Epithelial cell of prostate (primary cell): Measurements from ENCODE around the gene CFAP58.

Experiments used
- DNase-seq: peaks from one replicate; pipeline ENCODE4 v3.0.0-alpha.2; 2011; ENCODE audit warnings: low read depth, low spot score
- H3K27ac ChIP-seq: fragments of 450-650 bp; 2 replicates; pipeline ENCODE4 v1.5.1; 2017; ENCODE audit warnings: mild to moderate bottlenecking

The CFAP58 gene

GRCh38 chr10:104333728-104334373, 19.8 kb upstream of the CFAP58 start:
- no peak for DNase-seq
- H3K27ac ChIP-seq: peak overlapping the region; percentile 100

- H3K27ac ChIP-seq: peak overlapping the region; percentile 100
- no peak for DNase-seq
Observed at GRCh38 chr10:104334561-104334960, 19.1 kb upstream of the CFAP58 start.

GRCh38 chr10:104334965-104335650, 18.5 kb upstream of the CFAP58 start:
- DNase-seq: no peak
- H3K27ac ChIP-seq: peak overlapping the region; percentile 100

- H3K27ac ChIP-seq: peak overlapping the region; percentile 100
- no peak for DNase-seq
Observed at GRCh38 chr10:104336821-104337467, 16.7 kb upstream of the CFAP58 start.

- peak overlapping the region; percentile 100 for H3K27ac ChIP-seq
- no peak for DNase-seq
Observed at GRCh38 chr10:104337521-104337984, 16.1 kb upstream of the CFAP58 start.

- no peak for DNase-seq
- H3K27ac ChIP-seq: peak within 1 kb of the TSS; percentile 100
Observed at GRCh38 chr10:104337985-104338735, 15.5 kb upstream of the CFAP58 start, which contains the start of gene ITPRIP. ITPRIP (minus strand) TSS chr10:104338465; CDS start chr10:104316051, 22,414 bp downstream.

GRCh38 chr10:104339469-104340110, 14.0 kb upstream of the CFAP58 start:
- H3K27ac ChIP-seq: peak overlapping the region; percentile 100
- DNase-seq: no peak

GRCh38 chr10:104340111-104340526, 13.5 kb upstream of the CFAP58 start:
- H3K27ac ChIP-seq: peak overlapping the region; percentile 100
- no peak for DNase-seq

GRCh38 chr10:104340641-104341040, 13.0 kb upstream of the CFAP58 start:
- no peak for DNase-seq
- H3K27ac ChIP-seq: no peak overlapping the region

- no peak for DNase-seq
- no peak overlapping the region for H3K27ac ChIP-seq
Observed at GRCh38 chr10:104342941-104343411, 10.7 kb upstream of the CFAP58 start.

- H3K27ac ChIP-seq: no peak overlapping the region
- no peak for DNase-seq
Observed at GRCh38 chr10:104344219-104344618, 9.4 kb upstream of the CFAP58 start.

GRCh38 chr10:104345515-104345914, 8.1 kb upstream of the CFAP58 start:
- no peak for DNase-seq
- H3K27ac ChIP-seq: no peak overlapping the region

- no peak for DNase-seq
- H3K27ac ChIP-seq: no peak overlapping the region
Observed at GRCh38 chr10:104345941-104346340, 7.7 kb upstream of the CFAP58 start.

GRCh38 chr10:104347295-104348045, 6.2 kb upstream of the CFAP58 start:
- DNase-seq: no peak
- no peak overlapping the region for H3K27ac ChIP-seq

GRCh38 chr10:104348601-104349000, 5.0 kb upstream of the CFAP58 start:
- H3K27ac ChIP-seq: peak overlapping the region; percentile 90

GRCh38 chr10:104349623-104350126, 4.0 kb upstream of the CFAP58 start:
- peak; percentile 92 for DNase-seq
- H3K27ac ChIP-seq: peak overlapping the region; percentile 90

More at GRCh38 chr10:104348601-104349000, 5.0 kb upstream of the CFAP58 start:
- no peak for DNase-seq

- peak; percentile 45 for DNase-seq
- peak overlapping the region; percentile 90 for H3K27ac ChIP-seq
Observed at GRCh38 chr10:104350127-104350635, 3.5 kb upstream of the CFAP58 start.

GRCh38 chr10:104351061-104351702, 2.5 kb upstream of the CFAP58 start:
- peak overlapping the region; percentile 90 for H3K27ac ChIP-seq
- DNase-seq: peak; percentile 51
